T-helper 17 cell (primary cell): ENCODE results near the gene RSPH10B2. TPM values are rescaled to one million over a fixed set of nuclear protein-coding genes. Genes with fewer than 3 reads are reported as not detected.
"Not testable (repeated sequence)": the region's sequence is repeated elsewhere in the genome, so short reads cannot be mapped to it uniquely, and the experiment has no call there.

Experiments used
- ATAC-seq: fragments of 150-1000 bp; cut with Tn5 transposase; 2 replicates; pipeline ENCODE4 v1.10.0; 2021; ENCODE audit warnings: mild to moderate bottlenecking, moderate library complexity
- DNase-seq, 3 donors: peaks; one replicate each; pipeline versions ENCODE4 v3.0.0 to v3.0.0-alpha.2; 2020 to 2021
- H3K9me3 ChIP-seq: one replicate; pipeline ENCODE4 v1.7.0; 2013; ENCODE audit warnings: low read length, mild to moderate bottlenecking; ENCODE audit not compliant: control insufficient read depth, poor library complexity, severe bottlenecking
- H3K27ac Mint-ChIP-seq: one replicate; pipeline ENCODE4 v1.8.0; 2022; ENCODE audit warnings: mild to moderate bottlenecking, moderate library complexity, mixed read lengths
- H3K27me3 Mint-ChIP-seq: one replicate; pipeline ENCODE4 v1.8.0; 2022; ENCODE audit warnings: mixed read lengths
- H3K36me3 Mint-ChIP-seq: one replicate; pipeline ENCODE4 v1.8.0; 2022; ENCODE audit warnings: low read depth, mixed read lengths
- H3K4me1 Mint-ChIP-seq: one replicate; pipeline ENCODE4 v1.8.0; 2022; ENCODE audit warnings: mild to moderate bottlenecking, mixed read lengths
- H3K4me3 Mint-ChIP-seq: one replicate; pipeline ENCODE4 v1.8.0; 2022; ENCODE audit warnings: mild to moderate bottlenecking, moderate library complexity, mixed read lengths
- total RNA-seq, 4 donors: library from RNA in 2 of 4; stranded (reverse) in 2 of 4; gene quantifications; one replicate each; pipeline ENCODE4 v1.2.3 and lab custom pipeline; 2022 to 2026

Gene RSPH10B2
- total RNA-seq, 2 donors from 2014 or later = 0.50 TPM; not detected in 1

DNA sequence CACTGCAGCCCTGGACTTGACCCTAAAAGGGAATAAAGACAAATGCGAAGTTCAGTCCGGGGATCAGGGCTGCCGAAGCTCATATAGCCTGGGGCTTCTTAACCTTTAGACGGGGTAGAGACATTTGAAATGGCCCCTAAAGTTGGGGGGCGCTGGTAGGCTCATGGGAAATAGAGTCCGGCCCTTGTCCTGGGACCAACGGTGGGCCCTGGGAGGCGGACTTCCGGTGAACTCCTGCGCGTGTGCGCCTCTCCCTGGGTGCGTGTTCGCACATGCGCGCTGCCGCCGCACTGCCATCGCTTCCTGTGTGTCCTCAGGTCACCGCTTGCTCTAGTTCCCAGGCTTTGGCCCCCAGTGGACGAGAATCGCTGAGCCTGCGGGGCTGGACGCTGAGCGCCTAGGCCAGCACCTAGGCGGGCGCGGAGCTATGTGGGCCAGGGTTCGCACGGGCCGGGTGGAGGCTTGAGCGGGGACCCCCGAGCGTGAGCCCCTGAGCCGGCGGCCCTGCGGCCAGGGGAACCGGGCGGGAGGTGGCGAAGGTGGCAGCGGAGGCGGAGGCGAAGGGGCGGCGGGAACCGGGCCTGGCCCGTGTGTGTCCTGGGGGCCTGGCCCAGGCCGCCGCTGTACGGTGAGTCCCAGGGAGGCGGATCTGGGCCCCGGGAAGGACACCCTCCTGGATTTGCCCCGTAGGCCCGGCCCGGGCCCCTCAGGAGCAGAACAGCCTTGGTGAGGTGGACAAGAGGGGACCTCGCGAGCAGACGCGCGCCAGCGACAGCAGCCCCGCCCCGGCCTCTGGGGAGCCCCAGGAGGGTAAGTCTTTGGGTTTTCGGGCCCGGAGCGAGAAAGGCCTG is 24.2 kb upstream of the RSPH10B2 start:
- no peaks in the 10 kb centered on the region for H3K27me3 Mint-ChIP-seq
- peaks cover 18% of the 10 kb centered on the region for H3K4me1 Mint-ChIP-seq
- peaks cover 2% of the 10 kb centered on the region for H3K36me3 Mint-ChIP-seq

GRCh38 chr7:6730343-6730633 is 23.6 kb upstream of the RSPH10B2 start:
- DNase-seq (no peak), ATAC-seq (no peak)
- peaks cover 4% of the 10 kb centered on the region for H3K36me3 Mint-ChIP-seq
- no peaks in the 10 kb centered on the region for H3K27me3 Mint-ChIP-seq
- peak overlapping the region; percentile 97 for H3K4me3 Mint-ChIP-seq
- no peaks in the 10 kb centered on the region for H3K9me3 ChIP-seq
- peak overlapping the region; percentile 92 for H3K27ac Mint-ChIP-seq
- H3K4me1 Mint-ChIP-seq = peaks cover 18% of the 10 kb centered on the region

More for the DNA sequence above, 24.2 kb upstream of the RSPH10B2 start:
- DNase-seq (peak; percentile 56 to 63 (median 59)), ATAC-seq (peak; percentile 93)
- no peaks in the 10 kb centered on the region for H3K9me3 ChIP-seq
- peak overlapping the region; percentile 97 for H3K4me3 Mint-ChIP-seq
- peak overlapping the region; percentile 92 for H3K27ac Mint-ChIP-seq

DNA sequence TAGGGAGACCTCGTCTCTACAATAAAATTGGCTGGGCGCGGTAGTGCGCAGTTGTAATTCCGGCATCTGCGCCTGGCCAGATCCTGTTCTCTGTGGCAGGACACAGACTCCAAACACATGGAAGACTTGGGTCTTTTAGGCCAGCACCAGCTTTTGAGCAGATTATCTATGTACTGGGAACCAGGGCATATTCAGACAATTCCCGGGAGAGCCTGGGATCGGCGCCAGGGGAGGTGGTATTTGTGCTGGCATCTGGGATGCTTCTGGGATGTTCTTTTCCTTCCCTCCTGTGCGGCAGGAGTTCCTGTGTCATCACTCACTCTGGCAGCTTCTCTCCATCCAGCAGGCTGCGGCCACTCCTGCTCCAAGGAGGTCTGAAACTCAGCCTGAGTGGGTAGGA is 15.5 kb upstream of the RSPH10B2 start:
- H3K27me3 Mint-ChIP-seq, H3K36me3 Mint-ChIP-seq, H3K9me3 ChIP-seq, ATAC-seq, H3K27ac Mint-ChIP-seq, H3K4me1 Mint-ChIP-seq, DNase-seq, H3K4me3 Mint-ChIP-seq: not testable (repeated sequence)

DNA sequence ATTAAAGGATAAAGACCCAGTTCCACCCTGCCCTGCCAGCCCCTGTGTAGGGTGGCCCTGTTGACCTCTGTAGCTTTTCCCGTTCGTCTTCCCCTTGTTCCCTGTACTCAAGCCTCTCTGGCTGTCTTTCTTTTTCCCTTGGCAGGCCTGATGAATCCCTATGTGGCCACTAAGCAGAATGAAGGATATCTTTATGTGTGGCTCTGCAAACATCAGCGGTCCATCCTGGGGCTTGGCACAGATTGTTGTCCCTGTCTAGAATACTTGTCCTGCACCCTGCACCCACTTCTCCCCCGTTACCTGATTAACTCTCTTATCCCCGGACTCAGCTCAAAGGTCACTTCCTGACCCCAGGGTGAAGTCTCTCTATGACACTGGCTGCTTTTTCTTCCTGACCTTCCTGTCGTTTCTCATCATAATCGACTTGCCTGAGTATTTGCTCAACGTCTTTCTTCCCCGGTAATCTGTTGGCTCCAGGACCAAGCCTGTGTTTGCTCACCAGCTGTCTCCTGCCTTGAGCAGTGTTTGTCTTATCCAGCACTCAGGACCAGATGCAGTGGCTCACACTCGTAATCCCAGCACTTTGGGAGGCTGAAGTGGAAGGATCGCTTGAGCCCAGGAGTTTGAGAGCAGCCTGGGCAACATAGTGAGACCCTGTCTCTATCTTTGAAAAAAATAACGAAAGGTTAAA is 9.3 kb upstream of the RSPH10B2 start:
- not testable (repeated sequence) for DNase-seq, H3K4me3 Mint-ChIP-seq, H3K27ac Mint-ChIP-seq, H3K27me3 Mint-ChIP-seq, H3K4me1 Mint-ChIP-seq, H3K36me3 Mint-ChIP-seq, ATAC-seq, H3K9me3 ChIP-seq

- not testable (repeated sequence) for H3K4me1 Mint-ChIP-seq, H3K27me3 Mint-ChIP-seq, DNase-seq, H3K9me3 ChIP-seq, H3K27ac Mint-ChIP-seq, ATAC-seq, H3K36me3 Mint-ChIP-seq, H3K4me3 Mint-ChIP-seq
These were observed 4.6 kb upstream of the RSPH10B2 start for GRCh38 chr7:6749335-6749734.

DNA sequence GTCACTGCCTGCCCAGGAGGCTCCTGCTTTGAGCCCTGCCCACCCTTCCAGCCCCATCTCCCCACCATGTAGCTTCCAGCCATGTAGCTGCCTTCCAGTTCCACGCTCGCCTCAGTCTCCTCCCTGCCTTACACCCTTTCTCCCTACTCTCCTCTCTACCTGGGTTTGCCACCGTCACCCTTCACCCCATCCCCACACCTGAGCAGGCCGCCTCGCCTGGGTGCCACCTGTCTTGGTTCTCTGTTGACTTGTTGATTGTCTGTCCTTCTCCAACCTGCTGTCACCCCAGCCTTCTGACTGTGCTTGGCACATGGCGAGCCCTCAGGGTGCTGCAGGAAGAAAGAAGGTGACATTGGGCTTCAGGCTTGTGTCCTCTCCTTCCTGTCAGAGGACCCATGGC is 3.7 kb upstream of the RSPH10B2 start:
- not testable (repeated sequence) for H3K4me1 Mint-ChIP-seq, H3K4me3 Mint-ChIP-seq, ATAC-seq, H3K36me3 Mint-ChIP-seq, H3K27me3 Mint-ChIP-seq, H3K9me3 ChIP-seq, H3K27ac Mint-ChIP-seq, DNase-seq

GRCh38 chr7:6761186-6761585 is 7.3 kb downstream of the RSPH10B2 start:
- not testable (repeated sequence) for H3K36me3 Mint-ChIP-seq, H3K27ac Mint-ChIP-seq, H3K27me3 Mint-ChIP-seq, H3K4me3 Mint-ChIP-seq, ATAC-seq, H3K9me3 ChIP-seq, DNase-seq, H3K4me1 Mint-ChIP-seq

DNA sequence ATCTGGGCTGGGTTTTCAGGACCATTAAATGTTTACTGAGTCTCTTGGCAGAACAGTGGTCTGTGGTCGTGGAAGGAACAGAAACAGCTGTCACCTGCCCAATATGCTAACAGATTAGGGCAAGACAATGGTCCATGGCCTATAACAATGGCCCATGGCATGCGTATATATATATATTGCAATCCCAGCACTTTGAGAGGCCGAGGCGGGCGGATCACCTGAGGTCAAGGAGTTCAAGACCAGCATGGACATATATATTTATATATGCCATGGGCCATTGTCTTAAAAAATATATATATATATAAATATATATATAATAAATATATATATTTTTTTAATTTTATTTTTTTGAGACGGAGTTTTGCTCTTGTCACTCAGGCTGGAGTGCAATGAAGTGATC is 27.7 kb downstream of the RSPH10B2 start:
- H3K4me1 Mint-ChIP-seq, H3K9me3 ChIP-seq, H3K27ac Mint-ChIP-seq, H3K4me3 Mint-ChIP-seq, DNase-seq, H3K27me3 Mint-ChIP-seq, H3K36me3 Mint-ChIP-seq, ATAC-seq: not testable (repeated sequence)

DNA sequence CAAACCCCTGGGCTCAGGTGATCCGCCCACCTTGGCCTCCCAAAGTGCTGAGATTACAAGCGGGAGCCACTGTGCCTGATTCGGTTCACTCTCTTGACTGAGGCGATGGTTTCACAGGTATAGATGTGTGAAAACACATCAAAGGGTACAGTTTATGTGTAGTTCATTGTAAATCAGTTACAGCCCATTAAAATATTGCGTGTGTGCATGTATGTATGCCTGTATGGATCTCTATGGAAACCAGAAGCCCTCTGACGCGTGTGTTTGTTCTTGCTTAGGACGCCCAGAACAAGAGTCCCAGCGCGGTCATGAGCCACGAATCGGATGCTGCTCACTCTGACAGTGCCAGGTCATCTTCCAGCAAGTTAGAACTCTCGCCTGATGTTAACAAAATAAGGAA is 35.5 kb downstream of the RSPH10B2 start:
- H3K4me3 Mint-ChIP-seq, DNase-seq, ATAC-seq, H3K36me3 Mint-ChIP-seq, H3K4me1 Mint-ChIP-seq, H3K27me3 Mint-ChIP-seq, H3K27ac Mint-ChIP-seq, H3K9me3 ChIP-seq: not testable (repeated sequence)

- H3K27ac Mint-ChIP-seq, H3K4me3 Mint-ChIP-seq, H3K4me1 Mint-ChIP-seq, H3K9me3 ChIP-seq, ATAC-seq, H3K36me3 Mint-ChIP-seq, H3K27me3 Mint-ChIP-seq, DNase-seq: not testable (repeated sequence)
These were observed 38.4 kb downstream of the RSPH10B2 start for GRCh38 chr7:6792113-6792872.

DNA sequence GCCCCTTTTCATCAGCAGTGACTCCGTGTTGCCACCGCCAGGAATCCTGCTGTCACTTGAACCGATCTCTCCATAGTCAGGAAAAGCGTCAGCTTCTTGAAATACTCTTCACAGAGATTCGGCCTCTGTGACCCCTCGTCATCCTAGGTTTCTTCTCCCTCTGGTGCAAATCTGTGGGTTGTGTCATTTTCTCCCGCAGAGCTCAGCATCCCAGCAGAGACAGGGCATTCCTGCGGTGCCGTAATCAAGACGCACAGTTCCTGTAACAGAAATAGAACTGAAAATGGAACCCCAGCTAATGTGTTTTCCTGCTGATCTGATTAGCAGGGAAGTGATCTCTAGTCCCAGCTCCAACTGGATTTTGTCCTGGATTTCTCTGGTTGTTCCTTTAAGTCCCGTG is 40.4 kb downstream of the RSPH10B2 start:
- ATAC-seq, H3K27me3 Mint-ChIP-seq, H3K27ac Mint-ChIP-seq, H3K4me1 Mint-ChIP-seq, H3K4me3 Mint-ChIP-seq, H3K9me3 ChIP-seq, H3K36me3 Mint-ChIP-seq, DNase-seq: not testable (repeated sequence)

DNA sequence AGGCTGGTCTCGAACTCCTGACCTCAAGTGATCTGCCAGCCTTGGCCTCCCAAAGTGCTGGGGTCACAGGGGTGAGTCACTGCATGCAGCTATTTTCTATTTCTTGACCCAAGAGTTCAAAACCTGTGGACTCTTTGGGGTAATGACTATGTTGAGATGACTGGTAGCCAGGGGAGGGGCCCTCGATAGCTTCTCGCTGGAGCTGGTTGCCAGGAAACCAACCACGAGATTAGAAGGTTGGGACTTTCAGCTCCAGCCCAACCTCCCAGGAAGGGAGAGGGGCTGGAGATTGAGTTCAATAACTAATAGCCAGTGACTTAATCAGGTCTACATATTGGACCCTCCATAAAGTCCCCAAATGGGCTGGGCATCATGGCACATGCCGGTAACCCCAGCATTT is 43.3 kb downstream of the RSPH10B2 start:
- H3K9me3 ChIP-seq, ATAC-seq, H3K4me1 Mint-ChIP-seq, H3K36me3 Mint-ChIP-seq, H3K4me3 Mint-ChIP-seq, H3K27me3 Mint-ChIP-seq, DNase-seq, H3K27ac Mint-ChIP-seq: not testable (repeated sequence)

DNA sequence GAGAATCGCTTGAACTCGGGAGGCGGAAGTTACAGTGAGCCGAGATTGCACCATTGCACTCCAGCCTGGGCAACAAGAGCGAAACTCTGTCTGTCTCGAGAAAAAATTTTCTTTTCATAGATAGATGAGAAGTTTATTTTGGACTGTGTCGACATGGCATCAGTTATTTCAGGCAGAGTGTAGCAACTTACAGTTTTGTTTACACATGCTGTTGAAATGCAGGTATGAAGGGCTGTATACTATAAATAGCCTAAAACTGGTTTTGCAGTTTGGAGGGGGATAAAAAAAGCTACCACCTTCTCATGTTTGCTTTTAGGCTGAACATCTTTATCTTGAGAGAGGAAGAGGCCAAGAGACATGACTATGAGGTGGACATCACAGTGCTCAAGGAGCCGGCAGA is 44.1 kb downstream of the RSPH10B2 start:
- not testable (repeated sequence) for H3K9me3 ChIP-seq, H3K4me1 Mint-ChIP-seq, H3K4me3 Mint-ChIP-seq, H3K36me3 Mint-ChIP-seq, ATAC-seq, DNase-seq, H3K27me3 Mint-ChIP-seq, H3K27ac Mint-ChIP-seq
